Hepatocyte (in vitro differentiated cells): ENCODE measurements around the gene ADAM11.

Source experiments
- EZH2 ChIP-seq: fragments of 200-600 bp; sonication (generic); IDR thresholded peaks from 2 replicates; pipeline ENCODE4 v1.6.1; 2016; ENCODE audit warnings: antibody characterized with exemption, mild to moderate bottlenecking, borderline replicate concordance
- EZH2phosphoT487 ChIP-seq: fragments of 200-600 bp; sonication (generic); IDR thresholded peaks from one replicate; pipeline ENCODE4 v1.6.1; 2018; ENCODE audit warnings: antibody characterized with exemption, mild to moderate bottlenecking, low read depth, moderate library complexity; ENCODE audit not compliant: unreplicated experiment, severe bottlenecking

GRCh38 chr17:44826123-44826790 is 67.5 kb downstream of the ADAM11 start:
- TF ChIP-seq EZH2phosphoT487, result no peak
- no peak for TF ChIP-seq EZH2
